Activated naive CD8-positive, alpha-beta T cell (primary cell): ENCODE measurements around the gene USP24.
"Not testable (repeated sequence)": the region's sequence is repeated elsewhere in the genome, so short reads cannot be mapped to it uniquely, and the experiment has no call there.

ENCODE experiments used
- H3K27ac Mint-ChIP-seq: one replicate; pipeline ENCODE4 v1.8.0; 2021; ENCODE audit warnings: mixed read lengths
- H3K27me3 Mint-ChIP-seq: one replicate; pipeline ENCODE4 v1.8.0; 2021; ENCODE audit warnings: mixed read lengths
- H3K36me3 Mint-ChIP-seq: one replicate; pipeline ENCODE4 v1.8.0; 2021; ENCODE audit warnings: mixed read lengths
- H3K4me1 Mint-ChIP-seq: one replicate; pipeline ENCODE4 v1.8.0; 2021; ENCODE audit warnings: low read depth, mixed read lengths
- H3K4me3 Mint-ChIP-seq: one replicate; pipeline ENCODE4 v1.8.0; 2021; ENCODE audit warnings: mild to moderate bottlenecking, mixed read lengths
- H3K9me3 Mint-ChIP-seq: one replicate; pipeline ENCODE4 v1.8.0; 2021; ENCODE audit warnings: low read depth, mixed read lengths

Gene USP24

DNA sequence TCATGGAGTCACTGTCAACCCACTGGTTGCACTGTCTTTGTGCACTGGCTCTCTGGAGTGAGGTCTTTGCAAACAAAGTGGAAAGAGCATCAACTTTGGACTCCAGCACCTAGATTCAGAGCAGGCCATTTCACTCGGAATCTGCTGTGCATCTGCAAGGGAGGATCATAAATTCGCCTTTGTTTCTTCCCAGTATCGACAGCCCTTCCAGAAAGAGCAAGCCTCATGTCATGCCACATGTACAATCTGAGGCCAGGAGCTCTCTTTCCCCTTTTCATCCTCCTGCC lies 176.7 kb downstream of the USP24 start:
- H3K36me3 Mint-ChIP-seq: no peaks in the 10 kb centered on the region
- peaks cover 34% of the 10 kb centered on the region for H3K27me3 Mint-ChIP-seq
- no peaks in the 10 kb centered on the region for H3K9me3 Mint-ChIP-seq
- no peak overlapping the region for H3K27ac Mint-ChIP-seq
- H3K4me1 Mint-ChIP-seq: no peaks in the 10 kb centered on the region
- H3K4me3 Mint-ChIP-seq: no peak overlapping the region

DNA sequence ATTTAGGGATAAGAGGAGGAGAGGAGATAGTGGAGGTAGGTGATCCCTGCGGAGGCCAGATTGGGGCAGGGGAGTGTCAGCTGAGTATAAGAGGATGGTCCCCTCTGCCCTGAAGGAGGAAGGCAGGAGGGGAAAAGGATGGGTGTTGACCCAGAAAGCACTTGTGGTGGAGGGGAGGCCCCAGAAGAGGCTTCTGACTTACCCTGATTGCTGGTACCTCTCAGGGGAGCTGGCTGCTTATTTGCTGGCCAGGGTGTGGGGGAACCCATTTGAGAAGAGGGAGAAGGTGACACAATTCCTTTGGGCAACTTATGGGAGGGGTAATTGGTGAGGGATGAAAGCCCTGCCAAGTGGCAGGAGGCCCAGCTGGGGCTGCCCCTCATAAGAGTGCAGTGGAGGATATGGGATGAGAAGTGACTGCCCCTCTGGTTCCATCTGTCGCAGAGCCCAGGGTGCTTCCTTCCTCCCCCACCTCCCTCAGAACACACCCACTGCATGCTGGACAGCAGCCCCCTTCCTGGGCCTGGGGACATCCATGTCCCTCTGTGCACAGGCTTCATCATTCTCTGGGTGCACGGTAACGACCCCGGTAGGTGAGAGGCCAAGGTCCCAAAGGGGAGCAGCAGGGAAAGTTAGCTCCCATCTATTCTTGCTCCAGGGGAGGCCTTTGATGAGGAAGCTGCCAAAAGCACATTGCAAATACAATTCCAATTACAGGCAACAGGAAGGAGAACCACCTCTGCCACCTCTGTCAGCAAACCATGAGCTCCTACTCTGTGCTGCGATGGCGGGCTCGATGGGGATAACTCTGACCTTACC lies 177.2 kb downstream of the USP24 start:
- Mint-ChIP-seq H3K27ac (no peak overlapping the region), H3K4me3 (no peak overlapping the region), H3K27me3 (peaks cover 35% of the 10 kb centered on the region), H3K4me1 (no peaks in the 10 kb centered on the region), H3K36me3 (no peaks in the 10 kb centered on the region), H3K9me3 (no peaks in the 10 kb centered on the region)

DNA sequence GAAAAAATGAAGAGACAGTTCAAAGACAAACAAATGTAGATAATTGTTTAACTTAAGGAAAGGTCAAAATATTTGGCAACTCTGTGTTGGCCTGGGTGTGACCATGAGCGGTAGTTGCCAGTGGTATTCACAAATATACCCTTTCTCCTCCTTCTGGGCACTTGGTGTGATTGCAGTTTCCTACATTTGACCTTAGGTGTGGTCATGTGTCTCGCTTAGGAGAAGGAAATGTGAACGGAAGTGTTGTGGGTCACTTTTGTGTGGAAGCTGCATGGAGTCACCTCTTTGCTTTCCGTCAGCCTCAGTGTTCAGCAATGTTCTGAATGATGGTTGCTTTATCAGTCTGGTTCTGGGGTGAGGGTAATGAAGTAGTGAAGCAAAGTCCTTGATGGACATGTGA lies 179.3 kb downstream of the USP24 start:
- Mint-ChIP-seq H3K4me3 (no peak overlapping the region), H3K36me3 (no peaks in the 10 kb centered on the region), H3K27ac (no peak overlapping the region), H3K9me3 (no peaks in the 10 kb centered on the region), H3K27me3 (peaks cover 33% of the 10 kb centered on the region), H3K4me1 (no peaks in the 10 kb centered on the region)

DNA sequence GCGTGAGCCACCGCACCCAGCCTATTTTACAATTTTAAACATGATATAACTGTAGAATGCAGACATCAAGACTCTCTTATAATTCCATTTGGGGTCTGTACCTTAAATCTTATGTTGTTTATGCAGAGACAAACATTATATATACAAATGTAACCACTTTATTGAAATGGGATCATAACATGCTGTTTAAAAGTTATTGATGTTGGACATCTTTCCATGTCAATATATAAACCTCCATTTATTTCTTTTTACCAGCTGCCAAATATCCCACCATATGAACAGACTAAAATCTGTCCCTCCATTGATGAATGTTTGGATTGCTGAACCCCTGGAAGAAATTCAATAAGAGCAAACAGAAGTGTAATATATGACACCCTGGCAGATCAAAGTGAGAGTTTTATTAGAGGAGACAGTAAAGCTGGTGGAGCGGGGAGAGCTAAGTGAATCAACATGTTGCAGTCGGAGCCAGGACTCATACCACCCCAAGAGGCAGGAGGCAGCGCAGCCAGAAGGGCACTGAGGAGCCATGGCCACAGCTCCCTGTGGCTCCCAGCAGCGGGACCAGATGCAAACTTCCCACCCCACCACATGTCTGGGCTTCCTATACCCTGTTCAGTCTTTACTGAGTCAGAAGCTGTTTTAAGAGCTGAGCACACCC lies 180.6 kb downstream of the USP24 start:
- H3K36me3 Mint-ChIP-seq: no peaks in the 10 kb centered on the region
- H3K4me1 Mint-ChIP-seq: no peaks in the 10 kb centered on the region
- H3K27ac Mint-ChIP-seq: no peak overlapping the region
- no peak overlapping the region for H3K4me3 Mint-ChIP-seq
- no peaks in the 10 kb centered on the region for H3K9me3 Mint-ChIP-seq
- peaks cover 29% of the 10 kb centered on the region for H3K27me3 Mint-ChIP-seq

DNA sequence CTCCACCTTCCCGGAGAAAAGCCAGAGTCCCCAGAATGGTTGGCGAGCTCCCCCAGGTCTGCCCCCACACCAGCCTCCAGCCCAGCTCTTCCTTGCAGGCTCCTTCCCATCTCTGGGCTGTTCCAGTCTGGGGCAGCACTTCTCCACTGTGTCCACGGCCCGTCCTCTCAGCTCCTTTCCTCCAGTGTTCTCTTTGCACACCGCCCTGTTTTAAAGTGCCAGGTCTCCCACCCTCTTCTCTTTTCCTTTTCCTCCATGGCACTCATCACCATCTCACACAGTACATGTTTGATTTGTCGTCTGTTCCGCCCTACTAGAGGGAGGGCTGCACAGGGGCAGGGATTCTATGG lies 181.9 kb downstream of the USP24 start:
- H3K27me3 Mint-ChIP-seq: peaks cover 25% of the 10 kb centered on the region
- H3K27ac Mint-ChIP-seq: no peak overlapping the region
- no peaks in the 10 kb centered on the region for H3K9me3 Mint-ChIP-seq
- H3K4me3 Mint-ChIP-seq: no peak overlapping the region
- no peaks in the 10 kb centered on the region for H3K4me1 Mint-ChIP-seq
- no peaks in the 10 kb centered on the region for H3K36me3 Mint-ChIP-seq

DNA sequence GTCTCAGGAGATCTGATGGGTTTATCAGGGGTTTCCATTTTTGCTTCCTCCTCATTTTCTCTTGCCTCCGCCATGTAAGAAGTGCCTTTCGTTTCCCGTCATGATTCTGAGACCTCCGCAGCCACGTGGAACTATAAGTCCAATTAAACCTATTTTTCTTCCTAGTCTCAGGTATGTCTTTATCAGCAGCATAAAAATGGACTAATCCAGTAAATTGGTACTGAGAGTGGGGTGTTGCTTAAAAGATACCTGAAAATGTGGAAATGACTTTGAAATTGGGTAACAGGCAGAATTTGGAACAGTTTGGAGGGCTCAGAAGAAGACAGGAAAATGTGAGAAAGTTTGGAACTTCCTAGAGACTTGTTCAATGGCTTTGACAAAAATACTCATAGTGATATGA lies 184.1 kb downstream of the USP24 start:
- H3K36me3 Mint-ChIP-seq, H3K9me3 Mint-ChIP-seq, H3K4me1 Mint-ChIP-seq, H3K27ac Mint-ChIP-seq, H3K4me3 Mint-ChIP-seq: not testable (repeated sequence)
- H3K27me3 Mint-ChIP-seq: peaks cover 14% of the 10 kb centered on the region

DNA sequence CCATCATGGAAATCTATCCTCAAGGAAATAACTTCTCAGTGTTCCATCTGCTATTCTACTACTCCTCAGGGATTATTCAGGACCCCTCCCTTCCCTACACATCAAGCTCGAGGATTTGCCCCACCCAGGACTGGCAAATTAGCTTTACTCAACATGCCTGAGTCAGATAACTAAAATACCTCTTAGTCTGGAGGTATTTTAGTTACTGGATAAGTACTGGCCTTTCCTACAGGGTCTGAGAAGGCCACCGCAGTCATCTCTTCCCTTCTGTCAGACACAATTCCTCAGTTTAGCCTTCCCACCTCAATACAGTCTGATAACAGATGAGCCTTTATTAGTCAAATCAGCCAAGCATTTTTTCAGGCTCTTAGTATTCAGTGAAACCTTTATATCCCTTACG lies 188.5 kb downstream of the USP24 start:
- H3K27me3 Mint-ChIP-seq, H3K4me3 Mint-ChIP-seq, H3K36me3 Mint-ChIP-seq, H3K4me1 Mint-ChIP-seq, H3K9me3 Mint-ChIP-seq, H3K27ac Mint-ChIP-seq: not testable (repeated sequence)

DNA sequence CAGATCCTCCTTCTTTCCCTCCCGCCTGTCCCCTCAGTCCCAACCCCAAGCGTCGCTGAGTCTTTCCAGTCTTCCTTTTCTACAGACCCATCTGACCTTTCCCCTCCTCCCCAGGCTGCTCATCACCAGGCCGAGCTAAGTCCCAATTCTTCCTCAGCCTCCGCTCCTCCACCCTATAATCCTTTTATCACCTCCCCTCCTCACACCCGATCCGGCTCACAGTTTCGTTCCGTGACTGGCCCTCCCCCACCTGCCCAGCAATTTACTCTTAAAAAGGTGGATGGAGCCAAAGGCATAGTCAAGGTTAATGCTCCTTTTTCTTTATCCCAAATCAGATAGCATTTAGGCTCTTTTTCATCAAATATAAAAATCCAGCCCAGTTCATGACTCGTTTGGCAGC lies 191.0 kb downstream of the USP24 start:
- H3K9me3 Mint-ChIP-seq, H3K4me1 Mint-ChIP-seq, H3K36me3 Mint-ChIP-seq: not testable (repeated sequence)

DNA sequence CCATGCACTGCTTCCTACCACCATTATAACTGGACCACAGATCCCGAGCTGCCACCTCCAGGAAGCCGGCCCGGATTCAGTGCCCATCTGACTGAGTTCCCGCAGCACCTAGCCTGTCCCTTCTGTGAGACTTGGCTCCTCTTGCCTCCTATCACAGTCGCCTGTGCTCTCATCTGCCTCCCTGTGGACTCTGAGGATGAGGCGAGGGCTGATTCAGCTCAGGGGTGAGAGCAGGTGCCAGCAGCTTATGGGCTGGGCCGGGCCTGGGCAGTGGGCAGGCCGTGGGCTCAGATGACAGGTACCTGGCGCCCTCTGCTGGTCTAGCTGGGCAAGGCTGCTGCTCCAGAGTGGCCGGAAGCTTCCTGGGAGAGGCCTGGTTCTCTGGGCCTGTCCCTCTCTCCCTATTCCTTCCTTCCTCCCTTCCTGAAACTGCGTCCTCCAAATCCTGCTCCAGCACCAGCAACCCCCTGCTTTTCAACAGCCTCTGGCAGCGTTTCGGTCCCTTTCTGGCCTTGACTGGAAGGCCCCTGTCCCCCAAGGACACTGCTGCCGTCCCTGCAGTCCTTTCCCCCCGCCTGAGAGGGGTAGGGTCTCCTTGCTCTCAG lies 193.1 kb downstream of the USP24 start:
- Mint-ChIP-seq H3K4me3 (no peak overlapping the region), H3K36me3 (no peaks in the 10 kb centered on the region), H3K27me3 (peaks cover 5% of the 10 kb centered on the region), H3K9me3 (no peaks in the 10 kb centered on the region), H3K4me1 (peaks cover 2% of the 10 kb centered on the region), H3K27ac (no peak overlapping the region)

More for the DNA sequence above, 191.0 kb downstream of the USP24 start:
- H3K27ac Mint-ChIP-seq, H3K4me3 Mint-ChIP-seq, H3K27me3 Mint-ChIP-seq: not testable (repeated sequence)

DNA sequence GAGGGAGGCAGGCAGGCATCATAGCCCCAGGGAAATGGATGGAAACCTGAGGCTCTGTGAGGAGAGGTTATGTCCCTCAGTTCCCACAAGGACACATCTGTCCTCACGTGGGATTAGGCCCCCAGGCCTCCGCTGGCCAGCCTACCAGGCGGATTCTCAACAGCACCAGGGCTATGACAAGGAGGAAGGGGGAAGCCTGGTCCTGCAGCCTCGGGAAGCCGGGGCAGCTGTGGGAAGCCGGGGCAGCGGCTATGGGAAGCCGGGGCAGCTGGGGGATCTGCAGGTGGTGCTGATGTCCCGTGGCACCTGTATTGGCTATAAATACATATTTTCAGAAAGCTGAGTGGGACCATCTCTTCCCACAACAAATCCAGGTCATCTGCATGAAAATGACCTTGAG lies 196.8 kb downstream of the USP24 start:
- Mint-ChIP-seq H3K27me3 (peaks cover 9% of the 10 kb centered on the region), H3K4me1 (no peaks in the 10 kb centered on the region), H3K9me3 (no peaks in the 10 kb centered on the region), H3K27ac (no peak overlapping the region), H3K4me3 (no peak overlapping the region), H3K36me3 (no peaks in the 10 kb centered on the region)
